KOPT-K1 (cell line): ENCODE measurements around the gene PIP5K1C.
"Not testable (repeated sequence)": the region's sequence is repeated elsewhere in the genome, so short reads cannot be mapped to it uniquely, and the experiment has no call there.

ENCODE experiments used
- H3K27ac ChIP-seq: fragments of 200-600 bp; sonication (generic); 2 replicates; pipeline ENCODE4 v1.5.1; 2016; ENCODE audit warnings: antibody characterized with exemption, mild to moderate bottlenecking, low read depth, low read length; ENCODE audit not compliant: poor library complexity, severe bottlenecking
- H3K36me3 ChIP-seq: fragments of 200-600 bp; sonication (generic); 2 replicates; pipeline ENCODE4 v1.5.1; 2017; ENCODE audit warnings: antibody characterized with exemption, mild to moderate bottlenecking, low read length, moderate library complexity; ENCODE audit not compliant: insufficient read depth
- H3K9me3 ChIP-seq: fragments of 200-600 bp; sonication (generic); 2 replicates; pipeline ENCODE4 v1.5.1; 2017; ENCODE audit warnings: antibody characterized with exemption, low read length, mild to moderate bottlenecking; ENCODE audit not compliant: insufficient read depth, poor library complexity, severe bottlenecking

PIP5K1C gene

GRCh38 chr19:3589439-3589838 lies 110.8 kb downstream of the PIP5K1C start:
- H3K27ac ChIP-seq, result no peak overlapping the region
- H3K36me3 ChIP-seq, result no peaks in the 10 kb centered on the region
- peaks cover 20% of the 10 kb centered on the region for H3K9me3 ChIP-seq

- Histone ChIP-seq H3K27ac (no peak overlapping the region), H3K36me3 (no peaks in the 10 kb centered on the region), H3K9me3 (peaks cover 19% of the 10 kb centered on the region)
Observed at GRCh38 chr19:3586707-3587346, 113.4 kb downstream of the PIP5K1C start.

- peaks cover 13% of the 10 kb centered on the region for H3K9me3 ChIP-seq
- H3K36me3 ChIP-seq, result no peaks in the 10 kb centered on the region
- no peak overlapping the region for H3K27ac ChIP-seq
Observed at GRCh38 chr19:3586127-3586626, 114.1 kb downstream of the PIP5K1C start.

- Histone ChIP-seq H3K36me3 (no peaks in the 10 kb centered on the region), H3K27ac (no peak within 1 kb of the TSS), H3K9me3 (peaks cover 6% of the 10 kb centered on the region)
Observed at GRCh38 chr19:3585301-3586126, 114.8 kb downstream of the PIP5K1C start, which contains the start of gene GIPC3. TSS of gene GIPC3 (plus strand) at chr19:3585478. CDS start at chr19:3585598, 120 bp downstream.

GRCh38 chr19:3584036-3584802 lies 116.0 kb downstream of the PIP5K1C start:
- not testable (repeated sequence) for H3K9me3 ChIP-seq, H3K27ac ChIP-seq, H3K36me3 ChIP-seq

- not testable (repeated sequence) for H3K9me3 ChIP-seq, H3K27ac ChIP-seq, H3K36me3 ChIP-seq
Observed at GRCh38 chr19:3581792-3582191, 118.5 kb downstream of the PIP5K1C start.
